Right lobe of liver (tissue), 6 donors: ENCODE results near the gene KAT6B. TPM values are rescaled to one million over a fixed set of nuclear protein-coding genes. Genes with fewer than 3 reads are reported as not detected.
A peak's percentile ranks its signal among the peaks of the same experiment; 100 is the strongest.

Source experiments
- ATAC-seq, 4 donors: fragments of 200-7000 bp; cut with Tn5 transposase; one replicate each; pipeline ENCODE4 v1.9.1; 2020; ENCODE audit warnings: mild to moderate bottlenecking in 4 of 4, moderate library complexity in 4 of 4
- DNase-seq, 3 donors: peaks; one replicate each; pipeline ENCODE4 v3.0.0-alpha.2; 2020
- H3K27ac ChIP-seq, 3 donors: fragments of 200-600 bp; one replicate each; pipeline ENCODE4 v1.8.0; 2022
- H3K27me3 ChIP-seq, 2 donors: fragments of 200-600 bp; one replicate each; pipeline ENCODE4 v1.8.0; 2022
- H3K36me3 ChIP-seq, 4 donors: fragments of 200-600 bp; sonication (generic) in 1 of 4; one replicate each; pipeline versions ENCODE4 v1.5.1 to v1.8.0; 2017 to 2022; ENCODE audit warnings: control low read depth in 1 of 4
- H3K4me1 ChIP-seq, 4 donors: fragments of 200-600 bp; sonication (generic) in 1 of 4; one replicate each; pipeline versions ENCODE4 v1.5.1 to v1.8.0; 2017 to 2022; ENCODE audit warnings: control low read depth in 1 of 4
- H3K4me3 ChIP-seq, 3 donors: fragments of 200-600 bp; one replicate each; pipeline ENCODE4 v1.8.0; 2022
- H3K9me3 ChIP-seq, 4 donors: fragments of 200-600 bp; sonication (generic) in 1 of 4; one replicate each; pipeline versions ENCODE4 v1.5.1 to v1.8.0; 2017 to 2022; ENCODE audit warnings: control low read depth in 1 of 4
- CTCF ChIP-seq, 4 donors: fragments of 200-600 bp in 3 of 4; fragments of 450-650 bp in 1 of 4; IDR thresholded peaks; one replicate each; pipeline versions ENCODE4 v1.5.1 to v1.8.0; 2016 to 2022; ENCODE audit warnings: antibody characterized with exemption in 4 of 4, mild to moderate bottlenecking in 2 of 4
- POLR2A ChIP-seq: fragments of 450-650 bp; IDR thresholded peaks from one replicate; pipeline ENCODE4 v1.6.1; 2017; ENCODE audit warnings: antibody characterized with exemption, mild to moderate bottlenecking
- WGBS: methylation state at CpG from one replicate; pipeline ENCODE4 v1.1.6; 2018; ENCODE audit warnings: low coverage, low lambda C conversion rate; ENCODE audit not compliant: insufficient coverage; ENCODE audit errors: missing lambda C conversion rate; 5-methylcytosine and 5-hydroxymethylcytosine counted together
- intact Hi-C, 2 donors: fragments of 100-400 bp; cut with DNase I; formaldehyde crosslinking; loops; one replicate each; pipeline versions ENCODE4 v1.11.2 to v1.14.1; 2022
- total RNA-seq, 6 experiments: library from RNA; depleted of rRNA in 2 of 6; stranded (reverse); fragments of >200 nt in 2 of 6; fragmentation: NEBNext Ultra II Directional in 3 of 6; extraction: Animal tissue kit (Norgen Biotek cat#: 25700) in 3 of 6; gene quantifications; one replicate each; pipeline versions ENCODE4 v1.1.0 to v1.2.4, GENCODE V29; 2016 to 2023
- donor health status: DM: no; HTN: yes; CAD: no.
- donor health status: DM: no; HTN: no; CAD: no.
- donor health status: DM: no; HTN: no; CAD: no.
- donor health status: DM: no; HTN: yes; CAD: no.
- donor health status: DM: no; HTN: yes; CAD: no.

The KAT6B gene
- total RNA-seq, 6 experiments from 2014 or later = 9.2 to 17.1 (median 10.3) TPM

GRCh38 chr10:75001715-75002350 is 175.4 kb downstream of the KAT6B start:
- TF ChIP-seq CTCF (IDR thresholded peaks at IDR 0.05) = no peak
- TF ChIP-seq POLR2A = no peak
- Histone ChIP-seq H3K36me3 (no peaks in the 10 kb centered on the region), H3K4me3 (no peak overlapping the region), H3K27ac (no peak overlapping the region), H3K4me1 (no peaks in the 10 kb centered on the region), H3K9me3 (no peaks in the 10 kb centered on the region), H3K27me3 (no peaks in the 10 kb centered on the region)
- DNase-seq (no peak), ATAC-seq (peak in 1 of 4 donors; percentile 14)
- WGBS = 86% methylated on average over 4 of the region's 5 CpGs
- intact Hi-C loops = no loop called here

- Histone ChIP-seq H3K27ac (no peak overlapping the region), H3K4me1 (no peaks in the 10 kb centered on the region), H3K9me3 (no peaks in the 10 kb centered on the region), H3K36me3 (no peaks in the 10 kb centered on the region), H3K27me3 (no peaks in the 10 kb centered on the region), H3K4me3 (no peak overlapping the region)
- no peak for ATAC-seq
- WGBS = 87% methylated on average over 3 of the region's 3 CpGs
- no peak for TF ChIP-seq POLR2A
- no peak for TF ChIP-seq CTCF (IDR thresholded peaks at IDR 0.05)
- DNase-seq = no peak
- intact Hi-C loops = no loop called here
Measured at GRCh38 chr10:75002351-75002725, 175.9 kb downstream of the KAT6B start.

GRCh38 chr10:75002967-75003594 is 176.7 kb downstream of the KAT6B start:
- no peak for ATAC-seq
- no peaks in the 10 kb centered on the region for H3K9me3 ChIP-seq
- TF ChIP-seq CTCF (IDR thresholded peaks at IDR 0.05) = no peak
- TF ChIP-seq POLR2A = no peak
- no peak overlapping the region for H3K27ac ChIP-seq
- intact Hi-C loops = no loop called here
- H3K4me1 ChIP-seq = no peaks in the 10 kb centered on the region
- WGBS = 88% methylated on average over 3 of the region's 3 CpGs
- H3K27me3 ChIP-seq = no peaks in the 10 kb centered on the region
- H3K36me3 ChIP-seq = no peaks in the 10 kb centered on the region
- no peak overlapping the region for H3K4me3 ChIP-seq
- no peak for DNase-seq

- no peaks in the 10 kb centered on the region for H3K4me1 ChIP-seq
- no peak for TF ChIP-seq POLR2A
- no peak for TF ChIP-seq CTCF (IDR thresholded peaks at IDR 0.05)
- H3K4me3 ChIP-seq = no peak overlapping the region
- ATAC-seq (peak in 2 of 4 donors; percentile 38 to 39), DNase-seq (no peak)
- no peaks in the 10 kb centered on the region for H3K9me3 ChIP-seq
- WGBS = 41% methylated on average over 2 of the region's 2 CpGs
- H3K27me3 ChIP-seq = no peaks in the 10 kb centered on the region
- no peaks in the 10 kb centered on the region for H3K36me3 ChIP-seq
- H3K27ac ChIP-seq = no peak overlapping the region
- intact Hi-C loops = no loop called here
Measured at GRCh38 chr10:75003891-75004290, 177.5 kb downstream of the KAT6B start.
